ENCODE measurements around the gene TEK.

GRCh38 chr9:27279611-27280010, 170.6 kb downstream of the TEK start:
- TF ChIP-seq CTCF (conservative IDR thresholded peaks at IDR 0.05; ENCODE audit: low read depth in 2 of 2) (no peak), ZNF114 (CRISPR knock-in tag; IDR thresholded peaks at IDR 0.05) (no peak), REST (IDR thresholded peaks at IDR 0.05; ENCODE audit: unreplicated experiment) (no peak), EZH2 (IDR thresholded peaks at IDR 0.05; ENCODE audit: low read depth, unreplicated experiment) (no peak), CREB1 (CRISPR knock-in tag; IDR thresholded peaks at IDR 0.05; ENCODE audit: low read depth) (no peak), POLR2AphosphoS5 (IDR thresholded peaks at IDR 0.05; ENCODE audit: low read depth) (no peak), JUNB (IDR thresholded peaks at IDR 0.05; ENCODE audit: unreplicated experiment) (no peak), EZH2phosphoT487 (IDR thresholded peaks at IDR 0.05; ENCODE audit: unreplicated experiment) (no peak), STAT1 (IDR thresholded peaks at IDR 0.05; ENCODE audit: unreplicated experiment) (no peak), ZNF331 (CRISPR knock-in tag; IDR thresholded peaks at IDR 0.05; ENCODE audit: low read depth) (no peak), ETS1 (IDR thresholded peaks at IDR 0.05) (no peak), NANOG (IDR thresholded peaks at IDR 0.05; ENCODE audit: borderline replicate concordance) (no peak)

Measured in GM23338 (cell line).